ENCODE results near the gene CLSTN1. TPM values are rescaled to one million over a fixed set of nuclear protein-coding genes. Genes with fewer than 3 reads are reported as not detected.

The CLSTN1 gene
- total and polyA plus RNA-seq, 2 of the 8 experiments (the other 6 are each of a cell fraction or from before 2014, with no cell fraction given), result 34.2 to 97.4 TPM

- no peak overlapping the region for H3K27ac ChIP-seq (ENCODE audit: low read depth, low read length)
- no peak overlapping the region for H4K8ac ChIP-seq (ENCODE audit: extremely low read depth, insufficient read depth, low read length)
- H3K56ac ChIP-seq (replicated peaks; ENCODE audit: insufficient read length, low read depth, low read length), result no peak overlapping the region
- H2BK15ac ChIP-seq (ENCODE audit: low read length), result no peak overlapping the region
- H3K79me1 ChIP-seq (ENCODE audit: low read depth, low read length), result peaks cover 6% of the 10 kb centered on the region; the same call in 1 of the 2 replicates
- WGBS, 2 experiments (ENCODE audit: extremely low coverage in 1 of 2, insufficient coverage in 1 of 2, insufficient read length in 1 of 2, insufficient replicate concordance in 2 of 2, low coverage in 1 of 2, low lambda C conversion rate in 2 of 2, missing lambda C conversion rate in 1 of 2), result 95% methylated on average over 10 of the region's 10 CpGs; no CpG with 5 or more reads in 1 of the 2 experiments
- H2BK20ac ChIP-seq (ENCODE audit: low read length), result no peak overlapping the region
- H3K9ac ChIP-seq (replicated peaks in 1 of 4; ENCODE audit: extremely low read depth in 1 of 4, low read depth in 3 of 4, low read length in 3 of 4), result no peak overlapping the region
- H3K4me3 ChIP-seq (ENCODE audit: extremely low read depth in 1 of 4, insufficient read depth in 2 of 4, low read depth in 3 of 4, low read length in 4 of 4), result no peak overlapping the region
- H2AFZ ChIP-seq (ENCODE audit: low read length), result no peak overlapping the region
- no peaks in the 10 kb centered on the region for H3K27me3 ChIP-seq (replicated peaks in 1 of 4; ENCODE audit: control insufficient read depth in 3 of 4, extremely low read depth in 1 of 4, insufficient read depth in 3 of 4, low read length in 3 of 4)
- no peak overlapping the region for H3K18ac ChIP-seq (ENCODE audit: extremely low read depth, low read length)
- H3K23ac ChIP-seq (ENCODE audit: insufficient read length), result no peak overlapping the region
- no peak overlapping the region for H2BK5ac ChIP-seq (ENCODE audit: low read depth, low read length)
- no peak overlapping the region for H2BK12ac ChIP-seq (ENCODE audit: low read depth, low read length)
- CTCF ChIA-PET (ENCODE audit: partially characterized antibody), result interaction anchor here (0.7 to 11.2 kb wide), 8 partner anchors 13 to 159 kb away, joined by 3 to 312 read pairs (median 6); no protein-coding TSS in a partner anchor
- peaks cover 0 to under 1% (median 0%) of the 10 kb centered on the region in 4 experiments; a peak in 1 of 7 replicates for H3K4me1 ChIP-seq (replicated peaks in 1 of 4; ENCODE audit: control insufficient read depth in 3 of 4, insufficient read depth in 4 of 4, low read length in 3 of 4)
- H3K79me2 ChIP-seq (ENCODE audit: control insufficient read depth in 1 of 2, insufficient read depth in 2 of 2, low read length in 2 of 2), result peaks cover 0 to 68% of the 10 kb centered on the region in 2 experiments; a peak in 2 of 4 replicates
- no peak for FAIRE-seq
- no peak overlapping the region for H3K14ac ChIP-seq (ENCODE audit: insufficient read length)
- peaks cover 9 to 12% of the 10 kb centered on the region in 2 experiments for H4K20me1 ChIP-seq (replicated peaks in 1 of 2; ENCODE audit: control insufficient read depth in 1 of 2, insufficient read depth in 2 of 2, low read length in 2 of 2)
- H2AK5ac ChIP-seq (ENCODE audit: low read depth, low read length), result no peak overlapping the region
- no peak for DNase-seq (ENCODE audit: low read depth in 1 of 2, low spot score in 2 of 2)
- no peaks in the 10 kb centered on the region for H3K9me3 ChIP-seq (ENCODE audit: insufficient read depth in 2 of 2, low read depth in 1 of 2, low read length in 1 of 2)
- no peak overlapping the region for H3K4me2 ChIP-seq (ENCODE audit: insufficient read depth in 1 of 2, low read depth in 2 of 2, low read length in 2 of 2)
- no peaks in the 10 kb centered on the region for H3K23me2 ChIP-seq (ENCODE audit: low read depth, low read length)
- H3K36me3 ChIP-seq (ENCODE audit: control insufficient read depth in 2 of 4, insufficient read depth in 4 of 4, low read length in 3 of 4), result no peaks in the 10 kb centered on the region
- H4K91ac ChIP-seq (replicated peaks; ENCODE audit: insufficient read length, low read length), result no peak overlapping the region
- TF ChIP-seq RNF2 (IDR thresholded peaks at IDR 0.05; ENCODE audit: borderline replicate concordance, low read depth, low read length, missing control alignments, poor library complexity, severe bottlenecking) (no peak), RAD21 (IDR thresholded peaks at IDR 0.05 in 1 of 2, conservative IDR thresholded peaks at IDR 0.05 in 1 of 2; ENCODE audit: low read depth in 2 of 2, low read length in 2 of 2) (no peak), PHF8 (conservative IDR thresholded peaks at IDR 0.05; ENCODE audit: low read depth, low read length) (no peak), SP1 (IDR thresholded peaks at IDR 0.05; ENCODE audit: low read depth, low read length) (no peak), EGR1 (IDR thresholded peaks at IDR 0.05; ENCODE audit: borderline replicate concordance, low read depth, low read length) (no peak), KDM5A (IDR thresholded peaks at IDR 0.05; ENCODE audit: low read length) (no peak), SIX5 (IDR thresholded peaks at IDR 0.05; ENCODE audit: low read depth, low read length) (no peak), BCL11A (IDR thresholded peaks at IDR 0.05; ENCODE audit: low read depth in 2 of 2, low read length in 2 of 2) (no peak)
- H2BK120ac ChIP-seq (replicated peaks; ENCODE audit: low read depth, low read length), result no peak overlapping the region
- POLR2A ChIA-PET (ENCODE audit: partially characterized antibody), result no interaction called here
- no peak overlapping the region for H4K5ac ChIP-seq (ENCODE audit: insufficient read length, low read depth, low read length)
- H3K4ac ChIP-seq (replicated peaks; ENCODE audit: insufficient read length, low read depth, low read length), result no peak overlapping the region
Observed at GRCh38 chr1:9782897-9783296, 40.9 kb downstream of the CLSTN1 start.

Measured in H1 (cell line).